Stimulated activated CD8-positive, alpha-beta memory T cell treated with anti-CD3 and anti-CD28 coated beads, Interleukin-12 subunit alpha, Interleukin-12 subunit beta, amount 100 ng/mL, for 1 hour (primary cell): ENCODE data around the gene SLC31A1.

Experiments used
- DNase-seq: peaks from one replicate; pipeline ENCODE4 v3.0.0-alpha.2; 2020; ENCODE audit warnings: low read depth

The SLC31A1 gene

GRCh38 chr9:113307396-113307975, 86.1 kb downstream of the SLC31A1 start:
- DNase-seq: no peak

GRCh38 chr9:113309204-113309813, 88.0 kb downstream of the SLC31A1 start:
- DNase-seq: peak; percentile 3

GRCh38 chr9:113310538-113310937, 89.2 kb downstream of the SLC31A1 start:
- DNase-seq: no peak

GRCh38 chr9:113311961-113312360, 90.6 kb downstream of the SLC31A1 start:
- no peak for DNase-seq

GRCh38 chr9:113313261-113313660, 91.9 kb downstream of the SLC31A1 start:
- DNase-seq: no peak
